Muscle of leg (tissue), 16 donors: ENCODE results near the gene SNX15. TPM values are rescaled to one million over a fixed set of nuclear protein-coding genes. Genes with fewer than 3 reads are reported as not detected.
"Not testable (repeated sequence)": the region's sequence is repeated elsewhere in the genome, so short reads cannot be mapped to it uniquely, and the experiment has no call there.

Source experiments
- DNase-seq: peaks from one replicate; pipeline ENCODE4 v3.0.0; 2013
- H3K27ac ChIP-seq: one replicate; pipeline ENCODE4 v1.5.1; 2013; ENCODE audit warnings: mild to moderate bottlenecking, low read length, control low read depth
- H3K27me3 ChIP-seq: one replicate; pipeline ENCODE4 v1.6.1; 2013; ENCODE audit warnings: low read length; ENCODE audit not compliant: control insufficient read depth, insufficient read depth
- H3K36me3 ChIP-seq: one replicate; pipeline ENCODE4 v1.6.1; 2013; ENCODE audit warnings: low read length; ENCODE audit not compliant: control insufficient read depth, insufficient read depth
- H3K4me1 ChIP-seq: one replicate; pipeline ENCODE4 v1.6.1; 2013; ENCODE audit warnings: low read length; ENCODE audit not compliant: control insufficient read depth, insufficient read depth
- H3K4me3 ChIP-seq: one replicate; pipeline ENCODE4 v1.5.1; 2013; ENCODE audit warnings: low read length, control low read depth
- H3K9me3 ChIP-seq: replicated peaks from 2 replicates; pipeline ENCODE4 v1.6.1; 2013; ENCODE audit warnings: low read depth, low read length; ENCODE audit not compliant: control insufficient read depth
- WGBS: methylation state at CpG from one replicate; pipeline ENCODE4 v1.1.5; 2013; ENCODE audit warnings: missing lambda C conversion rate; ENCODE audit not compliant: insufficient coverage; 5-methylcytosine and 5-hydroxymethylcytosine counted together
- long read RNA-seq, 11 donors: transcript quantifications; one replicate each; lab custom pipeline, GENCODE V29; 2026
- polyA plus RNA-seq, 8 donors: library from polyadenylated mRNA; unstranded; fragments of 120-200 nt; gene quantifications; one replicate each; pipeline versions ENCODE4 v1.2.1 to v1.2.3, GENCODE V29; 2013; ENCODE audit warnings: inconsistent platforms in 1 of 8, low replicate concordance in 1 of 8; ENCODE audit not compliant: insufficient read length in 8 of 8, insufficient read depth in 1 of 8
- total RNA-seq: library from RNA; stranded (reverse); fragments of 120-200 nt; gene quantifications from one replicate; pipeline ENCODE4 v1.2.4, GENCODE V29; 2013

SNX15 gene, protein sequence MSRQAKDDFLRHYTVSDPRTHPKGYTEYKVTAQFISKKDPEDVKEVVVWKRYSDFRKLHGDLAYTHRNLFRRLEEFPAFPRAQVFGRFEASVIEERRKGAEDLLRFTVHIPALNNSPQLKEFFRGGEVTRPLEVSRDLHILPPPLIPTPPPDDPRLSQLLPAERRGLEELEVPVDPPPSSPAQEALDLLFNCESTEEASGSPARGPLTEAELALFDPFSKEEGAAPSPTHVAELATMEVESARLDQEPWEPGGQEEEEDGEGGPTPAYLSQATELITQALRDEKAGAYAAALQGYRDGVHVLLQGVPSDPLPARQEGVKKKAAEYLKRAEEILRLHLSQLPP
- 18.3 TPM for total RNA-seq
- 10 to 100 TPM; 19.6 to 29.6 (median 23.2) TPM for polyA plus RNA-seq
- long read RNA-seq, donor 1, partial matches to known transcripts: 0 of 4 reads
- long read RNA-seq, donor 1, other reads (novel, unspliced or antisense): 0 of 4 reads
- long read RNA-seq, donor 2, partial matches to known transcripts: 0 of 1 reads
- long read RNA-seq, donor 2, other reads (novel, unspliced or antisense): 0 of 1 reads
- long read RNA-seq, donor 3, transcript SNX15-202 (8 exons, 1,939 nt): major isoform, 14 of 14 reads
- long read RNA-seq, donor 3, partial matches to known transcripts: 0 of 14 reads
- long read RNA-seq, donor 3, other reads (novel, unspliced or antisense): 0 of 14 reads
- long read RNA-seq, donor 4, partial matches to known transcripts: 0 of 2 reads
- long read RNA-seq, donor 4, other reads (novel, unspliced or antisense): 0 of 2 reads
- long read RNA-seq, donor 5, transcript SNX15-202 (8 exons, 1,939 nt): major isoform, 16 of 17 reads
- long read RNA-seq, donor 5, partial matches to known transcripts: 0 of 17 reads
- long read RNA-seq, donor 5, other reads (novel, unspliced or antisense): 0 of 17 reads
- long read RNA-seq, donor 6, transcript SNX15-202 (8 exons, 1,939 nt): major isoform, 13 of 13 reads
- long read RNA-seq, donor 6, partial matches to known transcripts: 0 of 13 reads
- long read RNA-seq, donor 6, other reads (novel, unspliced or antisense): 0 of 13 reads
- long read RNA-seq, donor 7, transcript SNX15-202 (8 exons, 1,939 nt): major isoform, 7 of 9 reads
- long read RNA-seq, donor 7, partial matches to known transcripts: 0 of 9 reads
- long read RNA-seq, donor 7, other reads (novel, unspliced or antisense): 0 of 9 reads
- long read RNA-seq, donor 8, partial matches to known transcripts: 0 of 1 reads
- long read RNA-seq, donor 8, other reads (novel, unspliced or antisense): 0 of 1 reads
- long read RNA-seq, donor 9, partial matches to known transcripts: 0 of 4 reads
- long read RNA-seq, donor 9, other reads (novel, unspliced or antisense): 0 of 4 reads
- long read RNA-seq, donor 10, transcript SNX15-202 (8 exons, 1,939 nt): major isoform, 9 of 9 reads
- long read RNA-seq, donor 10, partial matches to known transcripts: 0 of 9 reads
- long read RNA-seq, donor 10, other reads (novel, unspliced or antisense): 0 of 9 reads
- long read RNA-seq, donor 11, transcript SNX15-202 (8 exons, 1,939 nt): major isoform, 6 of 6 reads
- long read RNA-seq, donor 11, partial matches to known transcripts: 0 of 6 reads
- long read RNA-seq, donor 11, other reads (novel, unspliced or antisense): 0 of 6 reads

GRCh38 chr11:65027213-65028067 is at the start of gene SNX15:
SNX15 (plus strand) TSS chr11:65027439; CDS start chr11:65027538, 99 bp downstream.
- WGBS: 0% methylated on average over 34 of the region's 51 CpGs
- Histone ChIP-seq H3K4me1 (peaks cover 10% of the 10 kb centered on the region), H3K4me3 (peak within 1 kb of the TSS; percentile 66), H3K9me3 (no peaks in the 10 kb centered on the region), H3K36me3 (peaks cover 19% of the 10 kb centered on the region), H3K27me3 (no peaks in the 10 kb centered on the region), H3K27ac (peak within 1 kb of the TSS; percentile 93)
- peak; percentile 99 for DNase-seq

DNA sequence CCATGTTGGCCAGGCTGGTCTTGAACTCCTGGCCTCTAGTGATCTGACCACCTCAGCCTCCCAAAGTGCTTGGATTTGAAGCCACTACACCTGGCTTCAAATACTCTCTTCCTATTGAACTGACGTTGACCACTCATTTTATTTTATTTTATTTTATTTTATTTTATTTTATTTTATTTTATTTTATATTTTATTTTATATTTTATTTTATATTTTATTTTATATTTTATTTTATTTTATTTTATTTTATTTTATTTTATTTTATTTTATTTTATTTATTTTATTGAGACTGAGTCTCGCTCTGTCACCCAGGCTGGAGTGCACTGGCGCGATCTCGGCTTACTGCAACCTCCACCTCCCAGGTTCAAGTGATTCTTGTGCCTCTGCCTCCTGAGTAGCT is 43.9 kb upstream of the SNX15 start:
- H3K4me3 ChIP-seq, H3K4me1 ChIP-seq, H3K27me3 ChIP-seq, H3K9me3 ChIP-seq, H3K36me3 ChIP-seq, DNase-seq, H3K27ac ChIP-seq: not testable (repeated sequence)
- no CpG with 5 or more reads among the region's 5 CpGs for WGBS

DNA sequence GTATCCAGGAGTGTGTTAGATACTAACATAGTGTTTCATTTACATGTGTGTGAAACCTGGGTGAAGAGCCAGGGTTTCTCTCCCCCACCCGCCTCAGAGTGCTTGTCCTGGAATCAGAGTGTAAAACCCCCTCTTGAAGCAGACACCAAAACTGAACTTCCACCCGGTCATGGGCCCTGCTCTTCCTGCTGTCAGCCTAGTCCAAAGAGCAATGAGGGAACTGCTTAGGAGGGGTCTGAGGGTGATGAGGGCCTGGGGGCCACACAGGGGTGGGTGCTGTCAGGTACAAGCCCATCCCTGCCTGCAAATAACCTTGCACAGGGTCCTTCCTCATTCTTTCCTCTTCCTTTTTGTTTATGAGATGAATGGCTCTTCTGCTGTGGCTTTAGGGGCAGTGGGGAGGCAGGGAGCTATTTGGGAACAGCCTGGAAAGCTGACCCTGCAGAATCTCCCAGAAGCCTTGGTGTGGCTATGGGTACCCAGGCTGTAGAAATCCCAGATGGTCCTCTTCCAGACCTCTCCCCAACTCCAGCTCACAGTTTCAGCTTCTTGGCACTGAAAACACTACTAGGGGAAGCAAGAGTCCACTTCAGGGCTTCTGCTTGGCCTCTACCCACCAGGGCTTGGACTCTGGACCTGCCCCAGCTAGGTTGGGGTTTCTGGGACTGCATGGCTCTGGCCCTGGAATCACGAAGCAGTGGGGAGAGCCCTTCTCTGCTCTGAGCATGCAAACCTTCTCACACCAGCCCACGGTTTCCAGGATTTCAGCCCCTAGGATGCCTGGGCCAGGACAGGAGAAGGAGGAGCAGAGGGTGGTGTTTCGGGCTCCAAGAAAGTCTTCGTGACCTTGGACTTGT is 39.0 kb upstream of the SNX15 start:
- Histone ChIP-seq H3K27ac (no peak overlapping the region), H3K36me3 (no peaks in the 10 kb centered on the region), H3K4me1 (peaks cover 19% of the 10 kb centered on the region), H3K27me3 (peaks cover 2% of the 10 kb centered on the region), H3K4me3 (no peak overlapping the region), H3K9me3 (no peaks in the 10 kb centered on the region)
- 94% methylated on average over 2 of the region's 6 CpGs for WGBS
- DNase-seq: no peak

DNA sequence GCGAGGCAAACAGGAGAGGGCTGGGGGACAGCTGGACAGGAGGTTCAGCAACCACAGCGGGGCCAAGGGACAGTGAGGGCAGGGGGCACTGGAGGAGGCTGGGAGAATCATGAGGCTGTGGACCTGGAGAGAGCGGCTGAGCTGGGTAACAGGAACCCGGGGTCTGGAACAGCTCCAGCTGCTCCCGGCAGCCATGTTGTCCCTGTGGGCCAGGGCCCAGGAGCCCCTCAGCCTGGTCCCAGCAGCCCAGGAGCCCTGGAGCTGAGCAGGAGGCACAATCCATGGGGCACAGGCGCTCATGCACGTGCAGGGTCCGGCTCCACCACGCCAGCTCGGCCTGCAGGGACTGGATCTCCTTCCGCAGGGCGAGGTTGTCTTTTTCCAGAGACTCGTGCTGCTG is 37.8 kb upstream of the SNX15 start:
- Histone ChIP-seq H3K36me3 (no peaks in the 10 kb centered on the region), H3K27me3 (peaks cover 2% of the 10 kb centered on the region), H3K4me3 (peak overlapping the region; percentile 6), H3K4me1 (peaks cover 21% of the 10 kb centered on the region), H3K9me3 (no peaks in the 10 kb centered on the region), H3K27ac (peak overlapping the region; percentile 73)
- 44% methylated on average over 13 of the region's 13 CpGs for WGBS
- no peak for DNase-seq

GRCh38 chr11:64990222-64990923 is 36.9 kb upstream of the SNX15 start:
- DNase-seq: peak; percentile 85
- H3K36me3 ChIP-seq: no peaks in the 10 kb centered on the region
- H3K4me1 ChIP-seq: peaks cover 21% of the 10 kb centered on the region

GRCh38 chr11:64994318-64994717 is 32.9 kb upstream of the SNX15 start:
- no peak overlapping the region for H3K4me3 ChIP-seq
- no peak overlapping the region for H3K27ac ChIP-seq
- 84% methylated on average over 7 of the region's 7 CpGs for WGBS
- no peak for DNase-seq
- peaks cover 28% of the 10 kb centered on the region for H3K4me1 ChIP-seq
- no peaks in the 10 kb centered on the region for H3K9me3 ChIP-seq
- no peaks in the 10 kb centered on the region for H3K36me3 ChIP-seq
- H3K27me3 ChIP-seq: peaks cover 2% of the 10 kb centered on the region

More at GRCh38 chr11:64990222-64990923, 36.9 kb upstream of the SNX15 start:
- WGBS: 30% methylated on average over 9 of the region's 15 CpGs
- Histone ChIP-seq H3K4me3 (peak overlapping the region; percentile 6), H3K9me3 (no peaks in the 10 kb centered on the region), H3K27me3 (peaks cover 2% of the 10 kb centered on the region), H3K27ac (peak overlapping the region; percentile 73)

GRCh38 chr11:64996327-64996709 is 30.9 kb upstream of the SNX15 start:
- Histone ChIP-seq H3K4me1 (peaks cover 15% of the 10 kb centered on the region), H3K4me3 (peak overlapping the region; percentile 30), H3K27me3 (peaks cover 2% of the 10 kb centered on the region), H3K9me3 (no peaks in the 10 kb centered on the region), H3K36me3 (no peaks in the 10 kb centered on the region), H3K27ac (peak overlapping the region; percentile 65)
- 38% methylated on average over 8 of the region's 11 CpGs for WGBS
- no peak for DNase-seq
